ENCODE data around the gene CFAP161.

CFAP161 gene

DNA sequence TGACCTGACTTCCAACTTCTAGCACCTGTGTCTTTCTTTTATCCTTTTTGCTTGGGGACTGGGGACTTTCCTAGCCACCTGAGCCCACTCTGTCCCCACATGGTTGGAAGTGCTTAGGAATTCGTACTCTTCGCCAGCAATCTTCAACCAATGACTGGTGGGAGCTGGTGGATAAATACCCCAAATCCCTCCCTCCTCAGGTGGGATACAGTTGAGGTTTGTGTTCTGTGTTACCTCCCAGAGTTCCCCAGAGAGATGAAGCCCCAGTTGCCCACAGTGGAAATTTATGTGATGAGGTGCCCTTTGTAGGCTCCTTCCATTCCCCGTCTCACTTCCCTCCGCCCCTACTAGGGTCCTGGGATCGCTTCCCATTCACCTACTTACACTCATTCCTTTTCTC, 40.1 kb upstream of the CFAP161 start:
- no peak overlapping the region for H3K27ac ChIP-seq (ENCODE audit: extremely low read depth, low read depth, low read length)
- POLR2A ChIA-PET = no interaction called here
- CTCF ChIA-PET = interaction anchor here (2.0 to 3.3 kb wide), 4 partner anchors 14 to 172 kb away, joined by 5 to 31 read pairs (median 14); no protein-coding TSS in a partner anchor
- no peaks in the 10 kb centered on the region for H3K36me3 ChIP-seq (ENCODE audit: control insufficient read depth in 2 of 2, insufficient read depth in 1 of 2, low read length in 2 of 2)
- H3K4me3 ChIP-seq (ENCODE audit: low read depth, low read length) = no peak overlapping the region
- TF ChIP-seq ZNF37A (tag by site-specific recombination; IDR thresholded peaks at IDR 0.05) (peak; percentile 95), TRIM28 (IDR thresholded peaks at IDR 0.05; ENCODE audit: borderline replicate concordance, low read length) (no peak)
- peaks cover 4% of the 10 kb centered on the region; the same call in 1 of the 2 replicates for H3K4me1 ChIP-seq (ENCODE audit: control insufficient read depth, insufficient read depth, low read length)
- no peaks in the 10 kb centered on the region for H3K9me3 ChIP-seq (ENCODE audit: control insufficient read depth, insufficient read depth, low read depth, low read length)

DNA sequence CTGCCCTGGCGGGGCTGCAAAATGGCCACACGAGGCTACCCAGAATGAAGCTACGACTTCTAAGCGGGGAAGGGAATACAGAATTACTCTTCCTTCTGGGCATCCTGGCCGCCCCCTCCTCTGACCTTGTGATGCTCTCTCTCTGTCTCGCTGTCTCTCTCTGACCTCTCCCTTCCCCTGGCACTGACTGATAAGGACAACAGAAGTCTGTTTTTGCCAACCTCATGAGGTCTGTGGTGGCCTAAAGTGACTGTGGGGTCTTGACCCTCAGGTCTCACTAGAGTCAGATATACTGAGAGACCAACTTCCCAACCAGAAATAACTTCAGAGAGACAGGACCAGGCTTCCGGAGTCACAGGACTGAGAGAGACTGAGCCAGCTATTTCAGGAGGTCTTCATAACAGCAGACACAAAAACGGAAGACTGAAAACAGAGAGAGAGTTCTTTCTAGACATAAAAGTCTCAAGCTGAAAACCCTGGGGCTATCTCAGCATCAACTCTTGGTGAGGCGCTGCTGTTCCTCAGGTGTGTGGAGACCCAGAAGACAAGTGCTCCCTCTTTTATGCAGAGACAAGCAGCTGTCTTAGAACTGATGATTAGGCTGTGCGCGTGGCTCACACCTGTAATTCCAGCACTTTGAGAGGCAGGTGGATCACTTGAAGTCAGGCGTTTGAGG, 38.2 kb upstream of the CFAP161 start:
- H3K27ac ChIP-seq (ENCODE audit: extremely low read depth, low read depth, low read length) = no peak overlapping the region
- CTCF ChIA-PET = interaction anchor here (0.9 to 3.3 kb wide), 2 partner anchors 11 to 170 kb away, joined by 3 to 15 read pairs; no protein-coding TSS in a partner anchor
- H3K9me3 ChIP-seq (ENCODE audit: control insufficient read depth, insufficient read depth, low read depth, low read length) = no peaks in the 10 kb centered on the region
- no peak overlapping the region for H3K4me3 ChIP-seq (ENCODE audit: low read depth, low read length)
- H3K4me1 ChIP-seq (ENCODE audit: control insufficient read depth, insufficient read depth, low read length) = peaks cover 4% of the 10 kb centered on the region; the same call in 1 of the 2 replicates
- TF ChIP-seq BCL11A (tag by site-specific recombination; IDR thresholded peaks at IDR 0.05; ENCODE audit: low read depth) (no peak), ZNF341 (tag by site-specific recombination; IDR thresholded peaks at IDR 0.05; ENCODE audit: low read depth) (no peak), ZNF701 (tag by site-specific recombination; IDR thresholded peaks at IDR 0.05) (no peak), ZNF521 (tag by site-specific recombination; IDR thresholded peaks at IDR 0.05) (no peak), ZNF571 (tag by site-specific recombination; IDR thresholded peaks at IDR 0.05) (no peak), ZNF621 (tag by site-specific recombination; IDR thresholded peaks at IDR 0.05) (no peak), ZNF624 (tag by site-specific recombination; IDR thresholded peaks at IDR 0.05) (no peak)
- TF ChIP-seq, protein P1, sequence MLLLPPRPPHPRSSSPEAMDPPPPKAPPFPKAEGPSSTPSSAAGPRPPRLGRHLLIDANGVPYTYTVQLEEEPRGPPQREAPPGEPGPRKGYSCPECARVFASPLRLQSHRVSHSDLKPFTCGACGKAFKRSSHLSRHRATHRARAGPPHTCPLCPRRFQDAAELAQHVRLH (tag by site-specific recombination; IDR thresholded peaks at IDR 0.05) = no peak
- TF ChIP-seq, protein P2, sequence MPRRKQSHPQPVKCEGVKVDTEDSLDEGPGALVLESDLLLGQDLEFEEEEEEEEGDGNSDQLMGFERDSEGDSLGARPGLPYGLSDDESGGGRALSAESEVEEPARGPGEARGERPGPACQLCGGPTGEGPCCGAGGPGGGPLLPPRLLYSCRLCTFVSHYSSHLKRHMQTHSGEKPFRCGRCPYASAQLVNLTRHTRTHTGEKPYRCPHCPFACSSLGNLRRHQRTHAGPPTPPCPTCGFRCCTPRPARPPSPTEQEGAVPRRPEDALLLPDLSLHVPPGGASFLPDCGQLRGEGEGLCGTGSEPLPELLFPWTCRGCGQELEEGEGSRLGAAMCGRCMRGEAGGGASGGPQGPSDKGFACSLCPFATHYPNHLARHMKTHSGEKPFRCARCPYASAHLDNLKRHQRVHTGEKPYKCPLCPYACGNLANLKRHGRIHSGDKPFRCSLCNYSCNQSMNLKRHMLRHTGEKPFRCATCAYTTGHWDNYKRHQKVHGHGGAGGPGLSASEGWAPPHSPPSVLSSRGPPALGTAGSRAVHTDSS (tag by site-specific recombination; IDR thresholded peaks at IDR 0.05) = no peak
- POLR2A ChIA-PET = no interaction called here
- H3K36me3 ChIP-seq (ENCODE audit: control insufficient read depth in 2 of 2, insufficient read depth in 1 of 2, low read length in 2 of 2) = no peaks in the 10 kb centered on the region

DNA sequence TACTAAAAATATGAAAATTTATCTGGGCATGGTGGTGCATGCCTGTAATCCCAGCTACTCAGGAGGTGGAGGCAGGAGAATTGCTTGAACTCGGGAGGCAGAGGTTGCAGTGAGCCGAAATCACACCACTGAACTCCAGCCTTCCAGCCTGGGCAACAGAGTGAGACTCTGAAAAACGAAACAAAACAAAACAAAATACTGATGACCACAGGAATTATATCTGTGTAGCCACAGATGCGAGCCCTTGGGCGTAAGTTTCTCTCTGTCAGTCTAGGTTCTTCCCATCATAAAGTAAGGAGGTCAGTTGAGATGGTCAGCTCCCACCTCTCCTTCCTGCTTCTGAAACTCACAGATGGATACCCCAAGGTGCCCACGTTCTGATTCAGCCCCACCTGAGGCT, 37.7 kb upstream of the CFAP161 start:
- Histone ChIP-seq H3K27ac (ENCODE audit: extremely low read depth, low read depth, low read length) (no peak overlapping the region), H3K9me3 (ENCODE audit: control insufficient read depth, insufficient read depth, low read depth, low read length) (no peaks in the 10 kb centered on the region), H3K36me3 (ENCODE audit: control insufficient read depth in 2 of 2, insufficient read depth in 1 of 2, low read length in 2 of 2) (no peaks in the 10 kb centered on the region), H3K4me3 (ENCODE audit: low read depth, low read length) (no peak overlapping the region), H3K4me1 (ENCODE audit: control insufficient read depth, insufficient read depth, low read length) (peaks cover 4% of the 10 kb centered on the region; the same call in 1 of the 2 replicates)
- POLR2A ChIA-PET = no interaction called here
- CTCF ChIA-PET = interaction anchor here (0.6 to 3.3 kb wide), 2 partner anchors 151 to 170 kb away, joined by 4 to 15 read pairs; no protein-coding TSS in a partner anchor
- TF ChIP-seq, protein P3, sequence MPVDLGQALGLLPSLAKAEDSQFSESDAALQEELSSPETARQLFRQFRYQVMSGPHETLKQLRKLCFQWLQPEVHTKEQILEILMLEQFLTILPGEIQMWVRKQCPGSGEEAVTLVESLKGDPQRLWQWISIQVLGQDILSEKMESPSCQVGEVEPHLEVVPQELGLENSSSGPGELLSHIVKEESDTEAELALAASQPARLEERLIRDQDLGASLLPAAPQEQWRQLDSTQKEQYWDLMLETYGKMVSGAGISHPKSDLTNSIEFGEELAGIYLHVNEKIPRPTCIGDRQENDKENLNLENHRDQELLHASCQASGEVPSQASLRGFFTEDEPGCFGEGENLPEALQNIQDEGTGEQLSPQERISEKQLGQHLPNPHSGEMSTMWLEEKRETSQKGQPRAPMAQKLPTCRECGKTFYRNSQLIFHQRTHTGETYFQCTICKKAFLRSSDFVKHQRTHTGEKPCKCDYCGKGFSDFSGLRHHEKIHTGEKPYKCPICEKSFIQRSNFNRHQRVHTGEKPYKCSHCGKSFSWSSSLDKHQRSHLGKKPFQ (tag by site-specific recombination; IDR thresholded peaks at IDR 0.05) = no peak
- TF ChIP-seq ZNF830 (tag by site-specific recombination; IDR thresholded peaks at IDR 0.05; ENCODE audit: low read depth) (no peak), ZNF701 (tag by site-specific recombination; IDR thresholded peaks at IDR 0.05) (no peak), ZNF24 (tag by site-specific recombination; IDR thresholded peaks at IDR 0.05) (no peak), ZNF48 (tag by site-specific recombination; IDR thresholded peaks at IDR 0.05) (no peak), ZBTB8A (tag by site-specific recombination; IDR thresholded peaks at IDR 0.05) (no peak), OVOL3 (tag by site-specific recombination; IDR thresholded peaks at IDR 0.05) (no peak)

Measured in HEK293 (cell line).